ENCODE data around the gene CDC42BPB.
"Not testable (repeated sequence)": the region's sequence is repeated elsewhere in the genome, so short reads cannot be mapped to it uniquely, and the experiment has no call there.

CDC42BPB gene

DNA sequence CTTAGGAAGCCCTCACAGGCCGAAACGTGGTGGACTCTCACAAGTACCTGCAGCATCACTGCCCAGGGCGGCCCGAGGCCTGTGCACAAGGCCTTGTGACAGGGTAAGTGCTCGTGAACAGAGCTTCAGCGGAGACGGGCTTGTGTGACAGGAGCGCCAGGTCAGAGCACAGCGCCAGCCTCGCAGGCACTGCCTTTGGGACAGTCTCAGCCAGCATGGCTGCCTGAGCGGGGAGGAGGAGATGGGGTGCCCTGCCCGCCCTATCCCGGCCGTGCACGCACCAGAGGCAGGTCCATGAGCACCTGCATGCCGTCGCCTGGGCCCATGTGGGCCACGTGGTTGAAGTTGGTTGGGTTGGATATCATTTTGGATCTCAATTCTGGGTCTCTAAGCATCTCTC, 118.0 kb downstream of the CDC42BPB start:
- DNase-seq: no peak

DNA sequence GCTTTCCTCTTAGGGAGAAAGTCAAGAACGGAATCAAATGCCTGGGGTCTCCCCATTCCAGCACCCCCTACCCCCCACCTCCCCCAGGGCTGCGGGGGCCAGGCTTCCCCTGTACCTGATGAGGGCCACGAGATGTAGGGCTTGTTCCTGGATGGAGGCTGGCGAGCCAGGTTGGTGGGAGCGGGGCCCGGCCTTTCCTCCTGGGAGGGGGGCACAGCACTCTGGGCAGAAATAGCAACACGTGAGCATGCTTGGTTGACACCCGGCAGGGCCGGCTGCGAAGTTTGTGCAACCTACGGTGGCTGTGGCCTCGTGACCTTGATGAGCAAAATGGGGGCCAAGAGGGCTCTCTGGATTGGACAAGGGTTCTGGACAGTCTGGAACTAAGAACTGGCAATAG, 119.2 kb downstream of the CDC42BPB start:
- DNase-seq: no peak

DNA sequence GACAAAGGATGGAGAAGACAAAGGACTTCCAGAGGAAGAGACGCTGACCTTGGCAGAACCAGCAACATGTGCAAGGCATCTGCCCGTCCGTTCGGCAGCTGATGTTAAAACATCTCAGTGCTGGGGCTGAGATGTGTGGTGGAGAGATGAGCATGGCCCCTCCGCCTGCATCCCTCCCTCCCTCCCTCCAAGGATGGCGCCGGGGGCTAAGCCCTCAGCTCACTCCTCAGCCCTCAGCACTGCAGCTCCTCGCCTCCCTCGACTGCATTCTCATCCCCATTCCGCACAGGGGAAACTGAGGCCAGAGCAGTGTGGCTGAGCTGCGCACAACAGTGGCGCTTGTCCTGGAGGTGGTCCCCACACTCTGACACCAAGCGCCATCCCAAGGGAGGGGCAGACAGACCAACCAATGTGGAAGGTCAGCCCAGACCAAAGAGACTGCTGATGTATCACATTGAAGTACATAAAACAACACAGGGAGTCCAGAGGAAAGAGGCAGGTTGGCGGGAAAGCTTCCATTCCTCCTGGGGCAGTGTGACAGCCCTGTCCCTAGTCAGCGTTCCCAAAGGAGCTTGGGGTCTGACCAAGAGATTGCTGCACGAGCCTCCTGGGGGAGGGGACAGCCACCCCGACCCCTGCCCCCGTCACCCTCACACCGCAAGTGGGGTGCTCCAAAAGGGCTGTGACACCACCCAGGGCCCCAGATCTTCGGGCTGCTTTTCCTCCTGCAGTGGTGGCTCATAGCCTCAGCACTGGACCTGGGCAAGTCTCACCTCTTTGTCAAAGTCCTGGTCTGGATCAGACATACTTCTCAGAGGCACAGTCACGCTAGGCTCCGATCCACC, 119.8 kb downstream of the CDC42BPB start:
- no peak for DNase-seq

DNA sequence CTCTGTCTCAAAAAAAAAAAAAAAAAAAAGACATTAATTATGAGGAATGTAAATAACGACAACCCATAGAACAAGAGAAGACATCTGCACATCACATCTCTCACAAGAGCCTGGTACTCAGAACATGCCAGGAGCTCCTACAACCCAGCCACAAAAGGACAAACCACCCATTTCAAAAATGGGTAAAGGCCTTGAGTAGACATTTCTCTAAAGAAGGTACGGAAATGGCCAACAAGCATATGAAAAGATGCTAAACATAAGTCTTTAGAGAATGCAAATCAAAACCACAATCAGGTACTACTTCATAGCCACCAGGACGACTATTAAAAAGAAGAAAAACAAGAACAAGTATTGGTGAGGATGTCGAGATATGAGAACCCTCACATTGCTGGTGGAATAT, 121.6 kb downstream of the CDC42BPB start:
- DNase-seq: no peak

DNA sequence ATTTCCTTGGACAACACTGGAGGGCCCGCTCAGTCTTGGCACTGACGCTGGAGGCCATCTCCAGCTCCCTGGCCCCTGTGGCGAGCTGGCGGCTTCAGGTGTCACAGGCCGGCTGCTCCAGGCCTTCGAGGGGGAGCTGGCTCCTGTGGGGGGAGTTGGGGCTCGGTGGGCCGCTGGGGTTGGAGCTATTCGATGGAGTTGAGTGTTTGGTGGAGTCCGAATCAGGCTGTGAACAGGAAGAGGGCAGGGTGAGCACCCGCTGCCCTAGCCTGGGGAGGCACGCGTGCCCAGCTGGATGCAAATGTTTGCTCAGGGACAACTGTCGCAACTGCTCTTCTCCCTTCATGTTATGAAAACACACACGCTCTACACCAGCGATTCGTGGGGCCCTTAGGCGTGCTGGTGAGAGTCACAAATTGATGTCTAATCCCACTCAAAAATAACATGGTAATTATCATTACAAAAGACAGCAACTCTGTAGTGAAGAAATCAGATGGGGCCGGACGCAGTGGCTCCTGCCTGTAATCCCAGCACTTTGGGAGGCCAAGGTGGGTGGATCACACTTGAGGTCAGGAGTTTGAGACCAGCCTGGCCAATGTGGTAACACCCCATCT, 123.6 kb downstream of the CDC42BPB start:
- no peak for DNase-seq

DNA sequence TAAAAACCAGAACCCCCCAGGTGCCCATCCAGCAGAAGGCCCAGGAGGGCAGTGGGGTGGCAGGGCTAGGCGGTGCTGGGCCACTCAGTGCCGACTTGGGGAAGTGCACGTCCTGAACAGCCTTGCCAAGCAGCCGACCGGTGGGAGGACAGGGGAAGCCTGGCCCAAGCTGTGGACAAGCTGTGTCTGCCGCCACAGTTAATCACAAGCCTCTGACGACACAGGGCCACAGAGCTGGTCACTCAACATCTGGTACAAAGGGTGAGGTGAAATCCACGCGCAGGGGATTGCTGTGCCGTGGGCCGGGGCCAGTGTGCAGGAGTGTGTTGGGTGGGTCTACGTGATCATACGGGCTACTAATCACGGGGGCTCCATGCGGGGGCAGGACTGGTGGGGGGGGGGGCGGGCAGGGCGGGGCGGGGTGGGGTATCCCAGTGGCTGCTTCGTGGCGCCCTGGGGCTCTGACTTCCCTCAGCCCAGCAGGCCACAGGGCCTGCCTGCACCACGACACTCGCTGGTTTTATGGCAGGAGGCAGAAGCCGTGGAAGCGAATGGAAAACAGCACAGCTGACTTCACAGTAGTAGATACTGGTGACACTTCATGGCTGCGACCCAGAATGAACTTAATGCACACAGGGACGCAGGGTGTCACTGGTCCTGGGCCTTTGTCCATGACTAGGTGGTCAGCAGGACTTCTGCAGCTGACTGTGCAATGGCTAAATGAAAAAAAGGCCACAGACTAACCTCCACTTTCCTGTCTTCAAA, 124.7 kb downstream of the CDC42BPB start:
- DNase-seq: no peak

DNA sequence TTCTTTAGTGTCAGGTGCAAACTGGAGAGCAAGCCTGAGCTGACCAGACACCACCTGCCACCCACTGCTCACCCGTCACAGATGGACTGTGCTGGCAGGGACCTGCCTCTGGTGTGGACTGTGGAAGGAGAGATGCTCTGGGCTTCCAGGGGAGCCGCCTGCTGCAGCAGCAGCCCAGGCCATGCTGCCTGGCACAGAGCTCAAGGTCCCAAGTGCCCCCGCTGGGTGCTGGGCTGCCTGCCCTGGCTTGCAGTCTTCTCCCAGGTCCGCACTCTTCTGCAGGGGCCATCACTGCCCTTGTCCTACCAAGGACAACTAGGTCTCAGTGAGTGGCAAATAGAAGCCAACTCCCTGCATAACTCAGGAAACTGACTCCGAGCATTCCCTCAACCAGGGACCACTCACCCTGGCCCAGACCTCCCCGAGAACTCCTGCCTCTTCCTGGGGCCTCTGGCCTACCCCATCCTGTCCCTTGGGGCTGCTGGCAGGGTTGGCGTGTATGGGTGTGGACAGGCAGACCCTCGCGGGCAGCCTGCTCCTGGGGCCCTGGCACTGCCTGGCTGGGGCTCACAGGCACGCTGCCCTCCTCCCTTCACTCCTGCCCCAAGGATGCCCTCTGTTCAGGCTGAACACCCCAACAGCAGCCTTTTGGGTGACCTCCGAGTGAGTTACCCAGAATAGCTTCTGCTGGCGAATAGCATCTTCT, 125.6 kb downstream of the CDC42BPB start:
- no peak for DNase-seq

DNA sequence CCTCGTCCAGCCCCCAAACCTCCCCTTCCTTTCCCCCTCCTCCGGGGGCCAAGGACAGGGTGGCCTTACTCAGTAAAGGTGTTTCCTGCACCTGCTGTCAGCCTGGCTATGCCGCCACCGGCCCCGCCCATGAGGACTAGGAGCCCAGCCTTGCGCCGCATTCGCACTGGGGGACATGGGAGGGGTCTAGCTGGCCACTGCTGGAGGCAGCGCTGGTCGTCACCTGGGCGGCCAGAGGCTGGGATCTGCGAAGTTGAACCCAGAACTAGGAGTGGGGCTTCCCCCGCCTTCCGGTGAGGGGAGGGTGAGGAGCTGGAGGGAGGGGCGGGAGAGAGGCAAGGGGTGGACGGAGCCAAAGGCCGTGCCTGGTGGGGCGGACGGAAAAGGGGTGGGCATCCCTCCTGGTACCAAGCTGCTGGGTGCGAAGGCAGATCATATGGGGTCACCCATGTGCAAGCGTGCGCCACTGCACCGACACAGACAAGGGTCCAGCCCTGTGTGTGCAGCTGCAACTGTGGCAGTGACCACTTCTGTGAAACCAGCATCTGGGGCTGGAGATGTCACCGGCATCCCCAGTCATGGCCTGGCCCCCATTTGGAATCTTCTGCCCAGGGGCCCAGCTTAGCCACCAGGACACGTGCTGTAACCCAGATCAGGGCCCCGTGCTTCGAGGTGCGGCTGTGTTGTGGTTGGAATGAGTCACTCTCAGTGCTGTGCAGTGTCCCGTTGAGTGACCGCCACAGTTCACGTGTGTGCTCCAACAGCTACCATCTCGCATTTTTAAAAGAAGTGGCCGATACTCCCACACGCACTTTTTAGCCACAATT, 126.4 kb downstream of the CDC42BPB start:
- no peak for DNase-seq

DNA sequence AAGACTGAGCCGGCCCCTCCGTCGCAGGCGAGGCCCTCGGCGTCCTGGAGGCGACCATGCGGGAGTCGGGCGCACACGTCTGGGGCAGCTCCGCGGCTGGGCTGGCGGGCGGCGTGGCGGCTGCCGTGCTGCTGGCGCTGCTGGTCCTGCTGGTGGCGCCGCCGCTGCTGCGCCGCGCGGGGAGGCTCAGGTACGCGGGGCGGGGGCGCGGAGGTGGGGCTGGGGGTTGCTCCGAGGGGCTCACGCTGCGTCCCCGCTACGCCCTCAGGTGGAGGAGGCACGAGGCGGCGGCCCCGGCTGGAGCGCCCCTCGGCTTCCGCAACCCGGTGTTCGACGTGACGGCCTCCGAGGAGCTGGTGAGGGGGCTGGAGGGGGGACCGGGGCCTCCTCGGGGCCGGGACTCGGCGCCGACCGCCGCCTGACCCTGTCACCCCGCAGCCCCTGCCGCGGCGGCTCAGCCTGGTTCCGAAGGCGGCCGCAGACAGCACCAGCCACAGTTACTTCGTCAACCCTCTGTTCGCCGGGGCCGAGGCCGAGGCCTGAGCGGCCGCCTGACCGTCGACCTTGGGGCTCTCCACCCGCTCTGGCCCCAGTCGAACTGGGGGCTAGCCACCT, 127.1 kb downstream of the CDC42BPB start:
- DNase-seq: no peak

DNA sequence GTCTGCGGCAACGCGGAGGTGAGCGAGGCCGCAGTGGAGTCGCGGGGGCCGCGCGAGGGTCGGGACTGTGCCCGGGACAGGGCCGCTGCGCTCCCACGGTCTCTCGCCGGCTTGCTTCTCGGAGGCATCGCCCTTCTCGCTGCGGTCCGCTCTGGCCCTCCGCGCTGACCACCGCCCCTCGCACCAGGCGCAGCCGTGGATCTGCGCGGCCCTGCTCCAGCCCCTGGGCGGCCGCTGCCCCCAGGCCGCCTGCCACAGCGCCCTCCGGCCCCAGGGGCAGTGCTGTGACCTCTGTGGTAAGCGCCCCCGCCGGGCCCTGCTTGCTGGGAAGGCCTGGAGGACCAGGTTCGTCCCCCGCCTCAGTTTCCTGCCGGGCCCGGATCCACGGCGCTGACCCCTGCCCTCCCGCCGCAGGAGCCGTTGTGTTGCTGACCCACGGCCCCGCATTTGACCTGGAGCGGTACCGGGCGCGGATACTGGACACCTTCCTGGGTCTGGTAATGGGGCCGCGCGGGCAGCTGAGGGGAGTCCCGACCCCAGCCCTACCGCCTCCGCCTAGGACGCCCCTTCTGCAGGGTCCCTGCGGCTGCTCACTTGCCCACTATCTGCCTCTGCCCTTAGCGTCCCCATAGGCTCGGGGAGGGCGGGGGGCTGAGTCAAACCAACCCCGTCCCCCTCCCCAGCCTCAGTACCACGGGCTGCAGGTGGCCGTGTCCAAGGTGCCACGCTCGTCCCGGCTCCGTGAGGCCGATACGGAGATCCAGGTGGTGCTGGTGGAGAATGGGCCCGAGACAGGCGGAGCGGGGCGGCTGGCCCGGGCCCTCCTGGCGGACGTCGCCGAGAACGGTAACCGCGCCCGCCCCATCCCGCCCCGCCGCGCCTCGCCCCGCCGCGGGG, 127.9 kb downstream of the CDC42BPB start:
- DNase-seq: no peak

DNA sequence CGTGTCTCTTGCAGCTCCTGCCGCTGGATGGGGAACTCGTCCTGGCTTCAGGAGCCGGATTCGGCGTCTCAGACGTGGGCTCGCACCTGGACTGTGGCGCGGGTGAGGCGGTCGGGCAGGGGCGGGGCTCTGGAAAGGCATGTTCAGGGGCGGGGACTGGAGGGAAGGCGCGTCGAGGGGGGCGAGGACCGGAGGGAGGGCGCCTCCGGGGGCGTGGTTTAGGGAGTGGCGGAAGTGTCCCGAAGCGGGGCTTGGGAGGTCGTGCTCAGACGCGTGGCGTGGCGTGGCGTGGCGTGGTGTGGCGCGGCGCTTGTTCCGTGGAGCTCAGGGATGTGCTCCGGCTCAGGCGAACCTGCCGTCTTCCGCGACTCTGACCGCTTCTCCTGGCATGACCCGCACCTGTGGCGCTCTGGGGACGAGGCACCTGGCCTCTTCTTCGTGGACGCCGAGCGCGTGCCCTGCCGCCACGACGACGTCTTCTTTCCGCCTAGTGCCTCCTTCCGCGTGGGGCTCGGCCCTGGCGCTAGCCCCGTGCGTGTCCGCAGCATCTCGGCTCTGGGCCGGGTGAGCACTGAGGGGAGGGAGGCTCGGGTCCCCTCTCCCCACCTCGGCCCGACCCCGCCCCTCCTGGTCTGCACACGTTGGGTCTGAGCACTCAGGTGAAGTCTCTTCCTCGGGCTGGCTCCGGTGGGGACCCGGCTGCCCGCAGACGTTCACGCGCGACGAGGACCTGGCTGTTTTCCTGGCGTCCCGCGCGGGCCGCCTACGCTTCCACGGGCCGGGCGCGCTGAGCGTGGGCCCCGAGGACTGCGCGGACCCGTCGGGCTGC, 128.7 kb downstream of the CDC42BPB start:
- no peak for DNase-seq

DNA sequence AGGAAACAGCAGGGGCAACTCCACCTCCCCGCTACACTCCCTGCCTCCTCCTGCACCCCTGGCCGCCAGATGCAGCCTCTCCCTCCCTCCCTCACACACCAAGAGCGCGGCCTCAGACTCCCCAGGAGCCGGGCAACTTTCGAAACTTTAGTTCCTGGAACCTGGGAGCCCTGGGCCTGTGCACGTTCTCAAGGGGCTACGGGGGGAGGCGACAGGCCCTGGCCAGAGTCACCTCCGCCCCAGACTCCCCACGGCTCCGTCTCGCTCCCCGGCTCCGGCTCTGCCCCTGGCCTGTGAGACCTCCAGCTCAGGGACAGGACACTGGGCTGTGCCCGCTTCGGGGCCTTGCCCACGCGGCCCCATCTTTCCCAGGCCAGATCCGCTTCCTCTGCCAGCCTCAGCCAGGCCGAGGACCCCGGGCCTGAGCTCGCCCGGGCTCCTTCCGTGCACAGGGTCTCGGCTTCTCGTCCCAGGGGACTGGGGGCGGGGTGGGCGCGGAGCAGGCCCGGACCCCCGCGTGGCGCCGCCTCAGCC, 129.4 kb downstream of the CDC42BPB start:
- DNase-seq: no peak

DNA sequence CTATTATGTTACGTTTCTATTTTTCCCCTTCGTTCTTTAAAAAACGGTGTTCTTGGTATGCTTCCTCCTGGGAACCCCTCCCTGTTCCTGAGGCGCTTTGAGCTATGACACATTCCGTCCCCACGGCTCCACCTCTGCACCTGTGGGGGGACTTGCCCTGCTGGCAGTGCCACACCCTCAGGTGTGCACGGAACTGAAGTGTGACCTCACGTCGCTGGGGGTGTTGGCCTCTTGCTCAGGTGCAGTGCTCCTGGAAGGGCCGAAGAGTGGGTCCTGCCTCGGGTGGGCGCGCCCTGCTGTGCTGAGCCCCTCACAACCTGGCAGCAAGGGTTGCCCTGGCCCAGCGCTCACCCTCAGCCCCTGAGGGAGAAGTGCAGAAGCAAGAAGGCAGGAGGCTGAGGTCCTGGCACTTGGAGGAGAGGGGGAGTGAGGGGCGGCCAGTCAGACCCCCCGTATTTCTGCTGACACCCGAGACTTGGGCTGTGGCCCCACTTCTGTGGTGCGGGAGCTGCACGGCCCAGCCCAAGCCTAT, 129.9 kb downstream of the CDC42BPB start:
- DNase-seq: no peak

DNA sequence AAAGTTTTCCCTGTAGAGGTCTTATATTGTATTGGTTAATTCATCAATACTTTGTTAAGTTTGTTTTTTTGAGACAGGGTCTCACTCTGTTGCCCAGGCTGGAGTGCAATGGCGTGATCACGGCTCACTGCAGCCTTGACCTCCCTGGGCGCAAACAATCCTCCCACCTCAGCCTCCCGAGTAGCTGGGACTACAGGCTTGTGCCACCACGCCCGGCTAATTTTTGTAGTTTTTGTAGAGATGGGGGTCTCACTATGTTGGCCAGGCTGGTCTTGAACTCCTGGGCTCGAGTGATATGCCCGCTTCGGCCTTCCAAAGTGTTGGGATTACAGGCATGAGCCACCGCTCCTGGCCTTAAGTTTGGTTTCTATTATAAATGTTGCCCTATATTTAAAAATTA, 130.5 kb downstream of the CDC42BPB start:
- DNase-seq: not testable (repeated sequence)

DNA sequence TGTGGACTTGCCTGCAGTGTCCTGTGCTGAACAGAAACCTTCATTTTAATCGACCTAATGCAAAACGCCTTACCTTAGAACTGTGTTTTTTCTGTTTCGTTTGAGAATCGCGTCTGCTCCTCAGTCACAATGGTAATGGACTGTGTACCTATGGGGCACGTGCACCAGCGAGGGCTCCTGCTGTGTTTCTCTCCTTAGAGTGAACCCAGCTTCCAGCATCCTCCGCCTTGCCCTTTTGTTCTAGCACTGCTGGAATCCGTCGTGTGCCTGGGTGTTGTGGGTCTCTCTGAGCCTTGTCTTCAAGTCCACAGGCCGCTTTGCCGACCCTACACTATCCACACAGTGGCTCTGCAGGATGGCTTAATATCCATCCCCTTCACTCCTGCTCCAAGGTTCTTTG, 131.2 kb downstream of the CDC42BPB start:
- DNase-seq: no peak

DNA sequence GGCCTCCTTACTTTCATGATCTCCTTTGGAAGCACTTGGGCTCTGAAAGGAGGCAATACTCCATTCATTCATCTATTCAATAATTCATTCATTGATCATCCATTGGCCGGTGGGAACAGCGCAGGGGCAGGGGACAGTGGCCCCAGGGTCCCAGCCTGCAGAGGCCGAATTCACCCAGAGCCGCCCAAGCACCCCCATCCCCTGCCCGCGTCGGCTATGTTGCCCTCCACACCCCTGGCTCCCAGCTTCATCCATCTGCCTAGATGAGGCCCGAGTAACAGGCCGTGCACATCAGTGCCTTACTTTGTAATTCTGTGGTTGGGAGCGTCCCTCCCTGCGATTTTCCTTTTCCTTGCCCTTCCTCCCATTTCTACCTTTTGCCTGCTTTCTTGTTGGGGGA, 131.7 kb downstream of the CDC42BPB start:
- no peak for DNase-seq

DNA sequence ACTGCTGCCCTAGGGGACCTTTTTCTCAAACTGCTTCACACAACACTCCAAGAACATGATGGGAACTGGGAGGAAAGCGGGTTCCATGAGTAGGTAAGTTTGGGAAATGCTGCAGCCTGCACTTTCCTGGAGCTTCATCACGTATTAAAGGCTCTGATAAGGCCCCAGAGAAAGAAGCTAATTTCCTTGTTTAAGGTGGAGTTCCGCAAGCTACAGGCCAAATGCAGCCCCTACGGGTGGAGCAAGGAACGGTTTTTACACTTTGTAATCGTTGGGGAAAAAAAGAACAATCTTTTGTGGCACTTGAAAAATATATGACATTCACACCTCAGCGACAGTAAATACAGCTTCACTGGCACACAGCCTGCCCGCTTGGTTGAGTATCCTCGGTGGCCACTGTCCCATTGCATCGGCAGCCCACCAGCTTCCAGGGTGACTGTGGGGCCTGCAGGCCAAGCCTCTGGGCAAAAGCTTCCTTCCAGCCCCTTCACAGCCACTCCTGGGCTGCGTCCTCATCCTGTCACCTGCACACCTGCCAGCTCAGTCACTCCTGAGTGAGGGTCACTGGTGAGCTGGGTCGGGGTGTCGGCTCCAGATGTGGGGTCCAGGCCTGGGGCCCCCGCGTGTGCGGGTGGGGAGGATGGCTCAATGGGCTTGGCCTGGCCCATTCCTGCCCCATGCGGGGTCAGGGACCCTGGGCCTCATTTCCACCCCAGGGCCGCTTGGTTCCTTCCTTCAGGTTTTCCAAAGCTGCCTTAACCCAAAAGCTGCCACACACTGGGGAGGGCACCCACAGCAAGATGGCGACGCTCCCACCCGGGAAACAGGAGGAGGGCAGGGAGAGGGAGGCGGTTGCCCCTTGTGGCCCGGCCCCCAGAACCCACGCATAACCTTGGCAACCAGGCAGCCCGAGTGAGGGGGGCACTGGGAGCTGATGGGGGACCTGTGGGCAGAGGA, 132.4 kb downstream of the CDC42BPB start:
- DNase-seq: no peak

DNA sequence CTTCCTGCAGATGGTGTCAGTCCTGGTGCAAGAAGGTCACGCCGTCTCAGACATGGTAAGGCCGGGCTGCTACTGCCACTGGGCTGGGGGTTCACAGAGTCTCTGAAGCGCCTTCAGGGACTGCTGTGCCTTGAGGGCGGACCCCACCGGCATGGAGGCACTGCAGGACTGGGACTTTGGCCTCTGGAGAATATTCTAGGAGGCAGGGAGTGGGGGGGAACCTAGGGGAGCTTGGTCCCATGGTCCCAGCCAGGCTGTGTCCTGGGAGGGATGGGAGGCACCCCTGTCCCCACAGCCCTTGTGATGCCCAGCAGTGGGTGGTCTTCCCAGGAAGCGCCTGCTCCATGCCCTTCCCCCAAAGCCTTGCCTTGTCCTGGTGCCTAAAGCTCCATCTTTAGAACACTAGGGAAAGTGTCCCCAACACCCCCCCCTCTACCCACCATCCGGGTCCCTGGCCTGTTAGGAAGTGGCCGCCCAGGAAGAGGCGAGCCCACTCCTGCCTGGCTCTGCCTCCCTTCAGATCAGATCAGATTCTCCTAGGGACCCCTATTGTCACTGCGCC, 133.3 kb downstream of the CDC42BPB start:
- DNase-seq: no peak

All from RPMI8226 (cell line).